ENCODE results near the gene GALNT8. TPM values are rescaled to one million over a fixed set of nuclear protein-coding genes. Genes with fewer than 3 reads are reported as not detected.

The GALNT8 gene
- polyA plus RNA-seq, 1 experiment, result not detected

DNA sequence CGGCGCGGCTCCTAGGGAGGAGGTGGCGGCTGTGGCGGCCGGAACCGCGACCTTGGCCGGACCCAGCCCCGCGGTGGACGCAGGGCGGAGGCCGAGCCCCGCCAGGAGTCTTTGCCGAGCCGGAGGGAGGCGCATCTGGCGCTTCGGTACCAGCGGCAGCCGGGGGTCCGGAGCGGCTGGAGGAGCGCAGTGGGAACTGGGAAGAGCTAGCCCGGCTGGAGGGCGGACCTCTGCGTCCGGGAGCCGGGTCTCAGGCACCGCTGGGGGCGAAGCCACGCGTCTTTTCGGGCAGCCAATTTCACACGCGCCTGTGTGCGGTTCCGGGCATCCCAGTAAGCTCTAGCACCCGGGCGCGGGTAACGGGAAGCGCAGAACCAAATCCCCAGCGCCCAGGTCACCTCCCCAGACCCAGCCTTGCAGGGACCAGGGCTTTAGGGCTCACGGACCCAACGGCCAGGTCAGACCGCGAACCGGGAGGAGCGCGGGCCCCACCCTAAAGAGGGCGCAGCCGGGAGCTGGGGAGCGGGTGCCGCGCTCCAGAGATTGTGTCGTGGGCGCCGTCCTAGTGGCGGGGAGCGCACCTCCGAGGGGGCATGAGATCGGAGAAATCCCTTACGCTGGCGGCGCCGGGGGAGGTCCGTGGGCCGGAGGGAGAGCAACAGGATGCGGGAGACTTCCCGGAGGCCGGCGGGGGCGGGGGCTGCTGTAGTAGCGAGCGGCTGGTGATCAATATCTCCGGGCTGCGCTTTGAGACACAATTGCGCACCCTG lies 89.4 kb downstream of the GALNT8 start:
- Histone ChIP-seq H3K27ac (ENCODE audit: low read depth, low read length) (no peak overlapping the region), H3K27me3 (ENCODE audit: control insufficient read depth, insufficient read depth, low read length) (peaks cover 24% of the 10 kb centered on the region), H3K9me3 (ENCODE audit: control insufficient read depth, insufficient read depth, low read length) (no peaks in the 10 kb centered on the region; the same call in 1 of the 2 replicates), H3K4me3 (ENCODE audit: low read depth, low read length) (no peak overlapping the region)
- no peak for DNase-seq (ENCODE audit: low read depth, low spot score)
- POLR2A ChIA-PET, result no interaction called here
- TF ChIP-seq, protein P1, sequence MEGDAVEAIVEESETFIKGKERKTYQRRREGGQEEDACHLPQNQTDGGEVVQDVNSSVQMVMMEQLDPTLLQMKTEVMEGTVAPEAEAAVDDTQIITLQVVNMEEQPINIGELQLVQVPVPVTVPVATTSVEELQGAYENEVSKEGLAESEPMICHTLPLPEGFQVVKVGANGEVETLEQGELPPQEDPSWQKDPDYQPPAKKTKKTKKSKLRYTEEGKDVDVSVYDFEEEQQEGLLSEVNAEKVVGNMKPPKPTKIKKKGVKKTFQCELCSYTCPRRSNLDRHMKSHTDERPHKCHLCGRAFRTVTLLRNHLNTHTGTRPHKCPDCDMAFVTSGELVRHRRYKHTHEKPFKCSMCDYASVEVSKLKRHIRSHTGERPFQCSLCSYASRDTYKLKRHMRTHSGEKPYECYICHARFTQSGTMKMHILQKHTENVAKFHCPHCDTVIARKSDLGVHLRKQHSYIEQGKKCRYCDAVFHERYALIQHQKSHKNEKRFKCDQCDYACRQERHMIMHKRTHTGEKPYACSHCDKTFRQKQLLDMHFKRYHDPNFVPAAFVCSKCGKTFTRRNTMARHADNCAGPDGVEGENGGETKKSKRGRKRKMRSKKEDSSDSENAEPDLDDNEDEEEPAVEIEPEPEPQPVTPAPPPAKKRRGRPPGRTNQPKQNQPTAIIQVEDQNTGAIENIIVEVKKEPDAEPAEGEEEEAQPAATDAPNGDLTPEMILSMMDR (IDR thresholded peaks at IDR 0.05; ENCODE audit: low read depth, low read length), result no peak
- CTCF ChIA-PET, result no interaction called here

DNA sequence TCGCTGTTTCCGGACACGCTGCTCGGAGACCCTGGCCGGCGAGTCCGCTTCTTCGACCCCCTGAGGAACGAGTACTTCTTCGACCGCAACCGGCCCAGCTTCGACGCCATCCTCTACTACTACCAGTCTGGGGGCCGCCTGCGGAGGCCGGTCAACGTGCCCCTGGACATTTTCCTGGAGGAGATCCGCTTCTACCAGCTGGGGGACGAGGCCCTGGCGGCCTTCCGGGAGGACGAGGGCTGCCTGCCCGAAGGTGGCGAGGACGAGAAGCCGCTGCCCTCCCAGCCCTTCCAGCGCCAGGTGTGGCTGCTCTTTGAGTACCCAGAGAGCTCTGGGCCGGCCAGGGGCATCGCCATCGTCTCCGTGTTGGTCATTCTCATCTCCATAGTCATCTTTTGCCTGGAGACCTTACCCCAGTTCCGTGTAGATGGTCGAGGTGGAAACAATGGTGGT lies 90.0 kb downstream of the GALNT8 start:
- TF ChIP-seq, protein P1 (IDR thresholded peaks at IDR 0.05; ENCODE audit: low read depth, low read length), result no peak
- Histone ChIP-seq H3K27ac (ENCODE audit: low read depth, low read length) (no peak overlapping the region), H3K4me3 (ENCODE audit: low read depth, low read length) (no peak overlapping the region), H3K27me3 (ENCODE audit: control insufficient read depth, insufficient read depth, low read length) (peaks cover 24% of the 10 kb centered on the region), H3K9me3 (ENCODE audit: control insufficient read depth, insufficient read depth, low read length) (no peaks in the 10 kb centered on the region; the same call in 1 of the 2 replicates)
- ChIA-PET POLR2A (no interaction called here), CTCF (no interaction called here)
- DNase-seq (ENCODE audit: low read depth, low spot score), result no peak

DNA sequence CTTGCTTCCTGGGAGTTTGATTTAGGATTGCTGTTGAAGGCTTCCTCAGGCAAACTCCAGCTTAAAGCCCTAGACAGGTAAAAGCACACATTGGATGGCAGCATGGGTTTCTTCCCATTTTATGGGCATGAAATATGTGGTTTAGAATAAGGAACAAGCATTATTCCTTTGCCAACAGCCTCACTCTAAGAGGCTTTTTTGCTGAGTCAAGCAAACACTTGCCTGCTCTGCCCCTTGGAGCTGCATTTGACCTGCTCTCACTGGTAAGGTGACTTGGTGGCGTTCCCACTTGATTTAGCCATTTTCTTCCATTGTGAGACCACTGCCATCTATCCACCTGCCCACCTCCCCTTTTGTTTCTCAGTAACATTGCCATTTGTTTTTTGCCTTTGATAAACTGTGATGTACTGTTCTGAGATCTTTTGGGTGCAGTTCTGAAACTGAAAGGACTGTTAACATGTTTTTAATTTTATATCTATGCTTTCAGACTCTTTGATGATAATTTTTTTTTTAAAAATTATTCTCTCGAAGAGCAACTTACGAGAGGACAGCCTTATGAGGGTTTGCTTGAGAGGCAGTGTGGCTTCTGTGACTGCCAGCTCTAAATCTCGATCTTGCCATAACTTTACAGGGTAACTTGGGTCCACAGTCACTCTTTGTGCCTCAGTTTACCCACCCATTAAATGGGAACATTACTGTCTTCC lies 92.6 kb downstream of the GALNT8 start:
- DNase-seq (ENCODE audit: low read depth, low spot score), result no peak
- POLR2A ChIA-PET, result no interaction called here

DNA sequence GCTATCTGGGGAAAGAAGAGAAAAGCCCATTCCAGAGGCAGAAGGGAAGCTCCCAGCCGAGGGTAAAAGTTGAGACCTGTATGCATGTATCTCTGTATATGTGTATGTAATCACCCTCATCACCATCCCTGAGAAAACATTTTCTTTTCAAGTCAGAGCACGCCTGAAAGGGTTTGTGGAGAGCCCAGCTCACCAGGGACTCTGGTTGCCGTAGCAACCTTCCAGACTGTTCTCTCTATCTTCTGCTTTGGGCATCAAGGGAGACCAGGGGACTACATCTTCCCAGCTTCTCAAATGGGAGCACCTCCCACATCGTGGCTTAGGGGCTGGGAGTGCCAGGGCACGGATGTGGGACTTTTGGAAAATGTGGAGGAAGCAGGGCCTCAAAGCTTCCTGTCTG lies 93.5 kb downstream of the GALNT8 start:
- Histone ChIP-seq H3K27ac (ENCODE audit: low read depth, low read length) (no peak overlapping the region), H3K9me3 (ENCODE audit: control insufficient read depth, insufficient read depth, low read length) (no peaks in the 10 kb centered on the region; the same call in 1 of the 2 replicates), H3K4me3 (ENCODE audit: low read depth, low read length) (no peak overlapping the region), H3K27me3 (ENCODE audit: control insufficient read depth, insufficient read depth, low read length) (peaks cover 14% of the 10 kb centered on the region)
- POLR2A ChIA-PET, result no interaction called here
- CTCF ChIA-PET, result no interaction called here
- TF ChIP-seq, protein P1 (IDR thresholded peaks at IDR 0.05; ENCODE audit: low read depth, low read length), result no peak
- no peak for DNase-seq (ENCODE audit: low read depth, low spot score)

More for the DNA sequence above, 92.6 kb downstream of the GALNT8 start:
- Histone ChIP-seq H3K27ac (ENCODE audit: low read depth, low read length) (no peak overlapping the region), H3K4me3 (ENCODE audit: low read depth, low read length) (no peak overlapping the region), H3K27me3 (ENCODE audit: control insufficient read depth, insufficient read depth, low read length) (peaks cover 22% of the 10 kb centered on the region), H3K9me3 (ENCODE audit: control insufficient read depth, insufficient read depth, low read length) (no peaks in the 10 kb centered on the region; the same call in 1 of the 2 replicates)
- TF ChIP-seq, protein P1 (IDR thresholded peaks at IDR 0.05; ENCODE audit: low read depth, low read length), result no peak
- CTCF ChIA-PET, result no interaction called here

DNA sequence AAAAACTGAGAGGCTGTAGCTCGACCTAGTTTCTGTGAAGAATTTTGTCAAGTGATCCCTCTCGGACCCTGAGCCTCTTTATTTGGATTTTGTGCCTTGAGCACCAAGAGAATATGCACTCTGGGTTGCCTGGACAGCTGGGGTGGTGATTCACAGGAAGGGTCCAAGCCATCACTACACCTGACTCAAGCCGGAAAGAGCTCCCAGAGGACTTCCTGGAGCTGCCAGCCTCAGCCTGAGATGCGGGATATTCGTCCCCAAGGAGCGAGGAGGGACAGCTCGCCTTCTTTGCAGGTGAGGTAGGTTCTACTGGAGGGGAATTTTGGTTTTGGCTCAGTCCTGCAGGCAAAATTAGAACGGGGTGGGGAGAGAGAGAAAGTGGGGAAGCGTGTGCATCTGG lies 94.3 kb downstream of the GALNT8 start:
- no peak for DNase-seq (ENCODE audit: low read depth, low spot score)
- Histone ChIP-seq H3K27me3 (ENCODE audit: control insufficient read depth, insufficient read depth, low read length) (peaks cover 10% of the 10 kb centered on the region), H3K9me3 (ENCODE audit: control insufficient read depth, insufficient read depth, low read length) (no peaks in the 10 kb centered on the region; the same call in 1 of the 2 replicates), H3K4me3 (ENCODE audit: low read depth, low read length) (no peak overlapping the region), H3K27ac (ENCODE audit: low read depth, low read length) (no peak overlapping the region)
- POLR2A ChIA-PET, result no interaction called here
- TF ChIP-seq, protein P1 (IDR thresholded peaks at IDR 0.05; ENCODE audit: low read depth, low read length), result no peak
- CTCF ChIA-PET, result no interaction called here
